DMS 273 treated with DMSO at 0.1 percent for 48 hours (cell line): ENCODE results near the gene FITM2.
A peak's percentile ranks its signal among the peaks of the same experiment; 100 is the strongest.
"Not testable (repeated sequence)": the region's sequence is repeated elsewhere in the genome, so short reads cannot be mapped to it uniquely, and the experiment has no call there.

Experiments
- DNase-seq: peaks from one replicate; lab custom pipeline; 2025; lab: John Stamatoyannopoulos, UW

The FITM2 gene

GRCh38 chr20:44331201-44331600, 20.2 kb upstream of the FITM2 start:
- DNase-seq = no peak

GRCh38 chr20:44328428-44328827, 17.4 kb upstream of the FITM2 start:
- DNase-seq = no peak

GRCh38 chr20:44327748-44328147, 16.7 kb upstream of the FITM2 start:
- DNase-seq = not testable (repeated sequence)

GRCh38 chr20:44326391-44327159, 15.6 kb upstream of the FITM2 start:
- DNase-seq = no peak

GRCh38 chr20:44324343-44324742, 13.3 kb upstream of the FITM2 start:
- DNase-seq = no peak

GRCh38 chr20:44319839-44320422, 8.9 kb upstream of the FITM2 start:
- no peak for DNase-seq

- DNase-seq = no peak
Measured at GRCh38 chr20:44314870-44315269, 3.9 kb upstream of the FITM2 start.

- no peak for DNase-seq
Measured at GRCh38 chr20:44309763-44310663, 989 bp downstream of the FITM2 start.

- no peak for DNase-seq
Measured at GRCh38 chr20:44306927-44307326, 4.1 kb downstream of the FITM2 start.

- DNase-seq = no peak
Measured at GRCh38 chr20:44304383-44304782, 6.6 kb downstream of the FITM2 start.

- no peak for DNase-seq
Measured at GRCh38 chr20:44302736-44303135, 8.3 kb downstream of the FITM2 start.

- DNase-seq = no peak
Measured at GRCh38 chr20:44302026-44302669, 8.9 kb downstream of the FITM2 start.

- no peak for DNase-seq
Measured at GRCh38 chr20:44301285-44301684, 9.7 kb downstream of the FITM2 start.

- not testable (repeated sequence) for DNase-seq
Measured at GRCh38 chr20:44299011-44299535, 11.9 kb downstream of the FITM2 start.

GRCh38 chr20:44297721-44298120, 13.3 kb downstream of the FITM2 start:
- no peak for DNase-seq

- DNase-seq = peak; percentile 76
Measured at GRCh38 chr20:44296011-44296410, 15.0 kb downstream of the FITM2 start.

- no peak for DNase-seq
Measured at GRCh38 chr20:44291754-44292153, 19.2 kb downstream of the FITM2 start.

- no peak for DNase-seq
Measured at GRCh38 chr20:44288252-44288651, 22.8 kb downstream of the FITM2 start.

- no peak for DNase-seq
Measured at GRCh38 chr20:44287272-44288097, 23.5 kb downstream of the FITM2 start.

GRCh38 chr20:44284032-44284431, 27.0 kb downstream of the FITM2 start:
- no peak for DNase-seq

- no peak for DNase-seq
Measured at GRCh38 chr20:44282192-44282591, 28.8 kb downstream of the FITM2 start.
